ENCODE measurements around the gene PSMC3. TPM values are rescaled to one million over a fixed set of nuclear protein-coding genes. Genes with fewer than 3 reads are reported as not detected.
A peak's percentile ranks its signal among the peaks of the same experiment; 100 is the strongest.

The PSMC3 gene
- total and polyA plus RNA-seq, 9 of the 15 experiments (the other 6 are each of a cell fraction or from before 2014, with no cell fraction given) = 44.3 to 324 (median 240) TPM

DNA sequence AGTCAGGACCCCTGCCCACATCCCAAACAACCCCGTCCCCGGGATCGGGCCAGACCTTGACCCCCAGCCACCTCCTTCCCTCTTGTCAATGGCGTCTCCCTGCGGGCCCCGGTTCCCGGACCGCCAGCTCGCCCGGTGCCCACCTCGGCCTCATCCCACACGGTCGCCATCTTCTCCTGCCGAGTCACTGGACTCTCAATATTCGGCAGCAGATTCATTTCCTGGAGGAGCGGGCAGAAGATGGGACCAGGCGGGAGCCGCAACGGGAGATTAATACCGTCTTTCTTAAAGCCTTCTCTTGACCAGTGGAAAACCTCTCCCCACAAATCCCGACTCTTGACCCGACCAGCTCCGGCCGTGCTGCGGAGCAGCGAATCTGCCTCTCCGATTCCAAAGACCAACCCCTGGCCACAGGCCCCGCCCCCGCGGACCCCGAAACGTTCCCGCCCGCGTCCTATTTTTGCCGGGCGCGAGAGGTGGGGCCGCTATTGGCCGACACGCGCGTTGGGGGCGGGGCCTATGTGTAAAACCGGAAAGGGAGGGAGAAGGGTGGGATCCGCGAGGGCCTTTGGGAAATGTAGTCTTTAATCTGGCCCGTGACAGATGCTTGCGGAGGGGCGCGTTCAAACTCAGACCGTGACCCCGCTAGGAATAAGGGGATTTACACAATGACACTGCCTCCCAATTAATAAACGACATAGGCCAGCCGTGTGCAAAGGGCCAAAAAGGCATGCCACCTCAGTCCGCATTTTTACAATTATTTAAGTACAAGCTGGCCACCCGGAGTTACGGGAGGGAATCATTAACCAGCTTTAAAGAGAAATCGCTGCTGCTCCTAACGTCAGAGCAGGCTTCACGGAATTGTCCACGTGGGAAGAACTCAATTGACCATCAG, at the start of gene PSMC3 (continued):
- TF ChIP-seq ZNF695 (CRISPR knock-in tag; IDR thresholded peaks at IDR 0.05) (peak; percentile 31; the same call in 1 of the 2 replicates), CHCHD3 (CRISPR knock-in tag; IDR thresholded peaks at IDR 0.05) (0 out of 2 replicates have a peak, but pooled peaks have one; percentile 49), RB1 (IDR thresholded peaks at IDR 0.05; ENCODE audit: low read depth) (peak; percentile 87; the same call in 1 of the 2 replicates), MAFG (tag; conservative IDR thresholded peaks at IDR 0.05) (peak; percentile 85), PTTG1 (tag; IDR thresholded peaks at IDR 0.05; ENCODE audit: low read depth) (no peak), FOXK2 (conservative IDR thresholded peaks at IDR 0.05 in 1 of 2, IDR thresholded peaks at IDR 0.05 in 1 of 2; ENCODE audit: low read depth in 2 of 2) (peak in 1 of 2 experiments; percentile 72; a peak in 3 of 4 replicates), ZNF707 (CRISPR knock-in tag; conservative IDR thresholded peaks at IDR 0.05) (no peak), ELF1 (tag; IDR thresholded peaks at IDR 0.05) (peak; percentile 82), NRF1 (conservative IDR thresholded peaks at IDR 0.05 in 1 of 2, IDR thresholded peaks at IDR 0.05 in 1 of 2) (peak; percentile 66 to 73), ZNF699 (CRISPR knock-in tag; IDR thresholded peaks at IDR 0.05; ENCODE audit: insufficient replicate concordance) (no peak), TRIM24 (IDR thresholded peaks at IDR 0.05) (peak in 1 of 2 experiments; percentile 69; a peak in 1 of 4 replicates), EZH2 (IDR thresholded peaks at IDR 0.05; ENCODE audit: borderline replicate concordance, low read depth, low read length) (no peak)
- TF ChIP-seq, protein P1, sequence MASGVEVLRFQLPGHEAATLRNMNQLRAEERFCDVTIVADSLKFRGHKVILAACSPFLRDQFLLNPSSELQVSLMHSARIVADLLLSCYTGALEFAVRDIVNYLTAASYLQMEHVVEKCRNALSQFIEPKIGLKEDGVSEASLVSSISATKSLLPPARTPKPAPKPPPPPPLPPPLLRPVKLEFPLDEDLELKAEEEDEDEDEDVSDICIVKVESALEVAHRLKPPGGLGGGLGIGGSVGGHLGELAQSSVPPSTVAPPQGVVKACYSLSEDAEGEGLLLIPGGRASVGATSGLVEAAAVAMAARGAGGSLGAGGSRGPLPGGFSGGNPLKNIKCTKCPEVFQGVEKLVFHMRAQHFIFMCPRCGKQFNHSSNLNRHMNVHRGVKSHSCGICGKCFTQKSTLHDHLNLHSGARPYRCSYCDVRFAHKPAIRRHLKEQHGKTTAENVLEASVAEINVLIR (CRISPR knock-in tag; IDR thresholded peaks at IDR 0.05) = 0 out of 2 replicates have a peak, but pooled peaks have one; percentile 13
- TF ChIP-seq, protein P2, sequence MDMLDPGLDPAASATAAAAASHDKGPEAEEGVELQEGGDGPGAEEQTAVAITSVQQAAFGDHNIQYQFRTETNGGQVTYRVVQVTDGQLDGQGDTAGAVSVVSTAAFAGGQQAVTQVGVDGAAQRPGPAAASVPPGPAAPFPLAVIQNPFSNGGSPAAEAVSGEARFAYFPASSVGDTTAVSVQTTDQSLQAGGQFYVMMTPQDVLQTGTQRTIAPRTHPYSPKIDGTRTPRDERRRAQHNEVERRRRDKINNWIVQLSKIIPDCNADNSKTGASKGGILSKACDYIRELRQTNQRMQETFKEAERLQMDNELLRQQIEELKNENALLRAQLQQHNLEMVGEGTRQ (CRISPR knock-in tag; IDR thresholded peaks at IDR 0.05) = no peak
- TF ChIP-seq, protein P3, sequence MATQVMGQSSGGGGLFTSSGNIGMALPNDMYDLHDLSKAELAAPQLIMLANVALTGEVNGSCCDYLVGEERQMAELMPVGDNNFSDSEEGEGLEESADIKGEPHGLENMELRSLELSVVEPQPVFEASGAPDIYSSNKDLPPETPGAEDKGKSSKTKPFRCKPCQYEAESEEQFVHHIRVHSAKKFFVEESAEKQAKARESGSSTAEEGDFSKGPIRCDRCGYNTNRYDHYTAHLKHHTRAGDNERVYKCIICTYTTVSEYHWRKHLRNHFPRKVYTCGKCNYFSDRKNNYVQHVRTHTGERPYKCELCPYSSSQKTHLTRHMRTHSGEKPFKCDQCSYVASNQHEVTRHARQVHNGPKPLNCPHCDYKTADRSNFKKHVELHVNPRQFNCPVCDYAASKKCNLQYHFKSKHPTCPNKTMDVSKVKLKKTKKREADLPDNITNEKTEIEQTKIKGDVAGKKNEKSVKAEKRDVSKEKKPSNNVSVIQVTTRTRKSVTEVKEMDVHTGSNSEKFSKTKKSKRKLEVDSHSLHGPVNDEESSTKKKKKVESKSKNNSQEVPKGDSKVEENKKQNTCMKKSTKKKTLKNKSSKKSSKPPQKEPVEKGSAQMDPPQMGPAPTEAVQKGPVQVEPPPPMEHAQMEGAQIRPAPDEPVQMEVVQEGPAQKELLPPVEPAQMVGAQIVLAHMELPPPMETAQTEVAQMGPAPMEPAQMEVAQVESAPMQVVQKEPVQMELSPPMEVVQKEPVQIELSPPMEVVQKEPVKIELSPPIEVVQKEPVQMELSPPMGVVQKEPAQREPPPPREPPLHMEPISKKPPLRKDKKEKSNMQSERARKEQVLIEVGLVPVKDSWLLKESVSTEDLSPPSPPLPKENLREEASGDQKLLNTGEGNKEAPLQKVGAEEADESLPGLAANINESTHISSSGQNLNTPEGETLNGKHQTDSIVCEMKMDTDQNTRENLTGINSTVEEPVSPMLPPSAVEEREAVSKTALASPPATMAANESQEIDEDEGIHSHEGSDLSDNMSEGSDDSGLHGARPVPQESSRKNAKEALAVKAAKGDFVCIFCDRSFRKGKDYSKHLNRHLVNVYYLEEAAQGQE (IDR thresholded peaks at IDR 0.05; ENCODE audit: borderline replicate concordance) = no peak
- TF ChIP-seq, protein P3 (CRISPR knock-in tag; IDR thresholded peaks at IDR 0.05; ENCODE audit: low read depth) = no peak
- TF ChIP-seq, protein P4, sequence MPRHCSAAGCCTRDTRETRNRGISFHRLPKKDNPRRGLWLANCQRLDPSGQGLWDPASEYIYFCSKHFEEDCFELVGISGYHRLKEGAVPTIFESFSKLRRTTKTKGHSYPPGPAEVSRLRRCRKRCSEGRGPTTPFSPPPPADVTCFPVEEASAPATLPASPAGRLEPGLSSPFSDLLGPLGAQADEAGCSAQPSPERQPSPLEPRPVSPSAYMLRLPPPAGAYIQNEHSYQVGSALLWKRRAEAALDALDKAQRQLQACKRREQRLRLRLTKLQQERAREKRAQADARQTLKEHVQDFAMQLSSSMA (CRISPR knock-in tag; IDR thresholded peaks at IDR 0.05) = peak; percentile 77; the same call in 1 of the 2 replicates
